K562 (cell line): Measurements from ENCODE around the gene AGAP3. TPM values are rescaled to one million over a fixed set of nuclear protein-coding genes. Genes with fewer than 3 reads are reported as not detected.

Experiments used
- EP400 ChIP-seq: fragments of 450-650 bp; IDR thresholded peaks from 2 replicates; pipeline ENCODE4 v1.6.1; 2017; ENCODE audit warnings: antibody characterized with exemption, mild to moderate bottlenecking, moderate library complexity
- HDAC1 ChIP-seq, 2 experiments: fragments of 450-650 bp; IDR thresholded peaks; 2 replicates each; pipeline ENCODE4 v1.6.1; 2016 to 2017; ENCODE audit warnings: inconsistent platforms in 1 of 2, mild to moderate bottlenecking in 1 of 2, moderate library complexity in 1 of 2
- HMG20A ChIP-seq: fragments of 450-650 bp; formaldehyde crosslinking; conservative IDR thresholded peaks from 2 replicates; pipeline ENCODE4 v1.4.0; 2020; ENCODE audit warnings: mild to moderate bottlenecking, mixed read lengths
- IFI16 ChIP-seq: fragments of 250-450 bp; sonication (Bioruptor Pico); IDR thresholded peaks from 2 replicates; pipeline ENCODE4 v2.1.2; 2022; ENCODE audit warnings: mild to moderate bottlenecking, inconsistent platforms
- MXI1 ChIP-seq: IDR thresholded peaks from 2 replicates; pipeline ENCODE4 v1.6.1; 2011; ENCODE audit warnings: low read depth, mild to moderate bottlenecking, improper control_type of control experiment, low read length
- PTTG1 ChIP-seq: fragments of 450-650 bp; IDR thresholded peaks from 2 replicates; pipeline ENCODE4 v1.6.1; 2016; ENCODE audit warnings: low read depth, mild to moderate bottlenecking, missing genetic modification characterization, missing compliant biosample characterization
- RAD21 ChIP-seq, 2 experiments: fragments of 250-450 bp in 1 of 2; fragments of 450-650 bp in 1 of 2; sonication (Bioruptor Pico) in 1 of 2; formaldehyde crosslinking in 1 of 2; IDR thresholded peaks in 1 of 2; conservative IDR thresholded peaks in 1 of 2; 2 replicates each; pipeline versions ENCODE4 v1.4.0 to v1.8.0; 2020 to 2022; ENCODE audit warnings: mild to moderate bottlenecking in 2 of 2, moderate library complexity in 1 of 2
- RBFOX2 ChIP-seq: fragments of 200-400 bp; formaldehyde crosslinking; IDR thresholded peaks from 2 replicates; pipeline ENCODE4 v1.6.1; 2017; ENCODE audit warnings: low read depth, mild to moderate bottlenecking, low read length, moderate library complexity
- ZBTB11 ChIP-seq, 3 experiments: fragments of 200-800 bp in 1 of 3; fragments of 250-450 bp in 1 of 3; fragments of 450-650 bp in 1 of 3; sonication (Bioruptor Pico) in 1 of 3; sonication (Bioruptor generic) in 1 of 3; formaldehyde crosslinking in 1 of 3; IDR thresholded peaks; 2 replicates each; pipeline versions ENCODE4 v1.6.1 to v1.8.0; 2016 to 2022; ENCODE audit warnings: mild to moderate bottlenecking in 2 of 3, missing genetic modification characterization in 2 of 3, missing compliant biosample characterization in 1 of 3, moderate library complexity in 1 of 3
- ZNF444 ChIP-seq: fragments of 250-450 bp; sonication (Bioruptor Pico); IDR thresholded peaks from 2 replicates; pipeline ENCODE4 v1.4.0; 2020; ENCODE audit warnings: mild to moderate bottlenecking, moderate library complexity
- polyA plus RNA-seq, 8 experiments: library from polyadenylated mRNA; depleted of rRNA in 4 of 8; stranded (reverse) in 5 of 8; unstranded in 3 of 8; fragments of >200 nt; fragmentation: Nextera tagmentation in 2 of 8; fragmentation: Illumina TruSeq in 1 of 8; extraction: Ambion mirVana in 2 of 8; extraction: Trizol in 1 of 8; gene quantifications; 2 replicates each; pipeline versions ENCODE4 v1.2.1 to v1.2.3, GENCODE V29; 2011 to 2014; ENCODE audit warnings: inconsistent platforms in 1 of 8, missing spikeins in 1 of 8
- total RNA-seq, 7 experiments: library from RNA; depleted of rRNA in 6 of 7; stranded (reverse); fragments of >200 nt in 6 of 7; fragmentation: Illumina TruSeq in 2 of 7; extraction: Trizol in 2 of 7; gene quantifications; 2 replicates each; pipeline versions ENCODE4 v1.2.1 to v1.2.3, GENCODE V29; 2011 to 2021; ENCODE audit warnings: low replicate concordance in 1 of 7
- TF ChIP-seq, protein P1 (sequence below), 3 experiments: fragments of 200-800 bp in 1 of 3; sonication (Bioruptor generic) in 1 of 3; sonication (generic) in 1 of 3; formaldehyde crosslinking in 1 of 3; IDR thresholded peaks; 2 replicates each; pipeline versions ENCODE4 v1.6.1 to v1.8.0; 2016 to 2022; ENCODE audit warnings: mild to moderate bottlenecking in 2 of 3, missing compliant biosample characterization in 2 of 3, missing genetic modification characterization in 2 of 3, missing genetic modification reagents in 1 of 3
- TF ChIP-seq, protein P2 (sequence below): sonication (generic); formaldehyde crosslinking; IDR thresholded peaks from 2 replicates; pipeline ENCODE4 v1.8.0; 2023; ENCODE audit warnings: mild to moderate bottlenecking, missing genetic modification reagents

The AGAP3 gene
- total and polyA plus RNA-seq, 9 of the 15 experiments (the other 6 are each of a cell fraction or from before 2014, with no cell fraction given) = 3.4 to 208 (median 62.2) TPM

DNA sequence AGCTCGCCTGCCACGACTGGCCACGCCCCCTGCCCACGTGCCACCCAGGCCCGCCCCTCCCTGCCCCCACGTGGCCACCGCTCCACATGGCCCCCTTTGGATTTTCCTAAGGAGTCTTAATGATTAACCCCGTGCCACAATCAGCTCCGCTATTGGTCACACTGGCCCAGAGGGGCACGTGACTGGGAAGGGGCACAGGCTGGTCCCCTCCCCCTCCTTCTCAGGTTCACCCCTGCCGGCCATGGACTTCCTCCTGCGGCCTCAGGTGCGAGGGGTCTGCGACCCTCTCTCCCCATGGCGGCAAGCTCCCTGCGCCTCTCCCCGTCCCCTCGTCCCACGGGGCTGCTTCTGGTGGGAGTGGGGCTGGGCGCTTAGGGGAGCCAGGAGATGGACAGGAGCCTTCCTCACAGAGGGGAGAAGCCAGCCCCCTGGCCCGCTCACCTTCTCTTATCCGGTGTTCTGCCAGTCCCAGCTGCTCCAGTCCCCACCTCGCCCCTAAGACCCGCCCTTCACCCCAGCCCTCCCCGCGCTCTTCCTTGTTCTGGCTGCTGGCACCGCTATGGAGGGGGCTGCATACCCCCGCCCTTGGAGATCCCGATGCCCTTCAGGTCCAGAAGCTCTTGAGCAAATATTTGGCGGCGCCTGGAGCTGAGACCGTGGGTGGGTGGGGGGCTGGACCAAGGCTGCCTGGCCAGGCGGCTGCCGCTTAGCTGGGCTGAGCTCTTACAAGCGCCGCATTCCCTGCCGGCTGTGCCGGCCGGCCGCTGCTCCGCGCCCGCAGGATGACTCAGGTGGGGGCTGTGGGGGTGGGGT, 23.7 kb upstream of the AGAP3 start (continued):
- TF ChIP-seq ZBTB11 (CRISPR knock-in tag; IDR thresholded peaks at IDR 0.05) = peak in 1 of 3 experiments; percentile 17; a peak in 1 of 6 replicates
- TF ChIP-seq IFI16 = no peak
- TF ChIP-seq, protein P1, sequence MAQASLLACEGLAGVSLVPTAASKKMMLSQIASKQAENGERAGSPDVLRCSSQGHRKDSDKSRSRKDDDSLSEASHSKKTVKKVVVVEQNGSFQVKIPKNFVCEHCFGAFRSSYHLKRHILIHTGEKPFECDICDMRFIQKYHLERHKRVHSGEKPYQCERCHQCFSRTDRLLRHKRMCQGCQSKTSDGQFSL (CRISPR knock-in tag; IDR thresholded peaks at IDR 0.05) = peak; percentile 14; the same call in 1 of the 2 replicates
- TF ChIP-seq, protein P1 (tag; IDR thresholded peaks at IDR 0.05) = no peak
- peak; percentile 85 to 99; a peak in 2 of 4 replicates for TF ChIP-seq HDAC1 (IDR thresholded peaks at IDR 0.05)
- TF ChIP-seq PTTG1 (tag) = no peak
- no peak for TF ChIP-seq HMG20A (CRISPR knock-in tag)
- TF ChIP-seq, protein P2, sequence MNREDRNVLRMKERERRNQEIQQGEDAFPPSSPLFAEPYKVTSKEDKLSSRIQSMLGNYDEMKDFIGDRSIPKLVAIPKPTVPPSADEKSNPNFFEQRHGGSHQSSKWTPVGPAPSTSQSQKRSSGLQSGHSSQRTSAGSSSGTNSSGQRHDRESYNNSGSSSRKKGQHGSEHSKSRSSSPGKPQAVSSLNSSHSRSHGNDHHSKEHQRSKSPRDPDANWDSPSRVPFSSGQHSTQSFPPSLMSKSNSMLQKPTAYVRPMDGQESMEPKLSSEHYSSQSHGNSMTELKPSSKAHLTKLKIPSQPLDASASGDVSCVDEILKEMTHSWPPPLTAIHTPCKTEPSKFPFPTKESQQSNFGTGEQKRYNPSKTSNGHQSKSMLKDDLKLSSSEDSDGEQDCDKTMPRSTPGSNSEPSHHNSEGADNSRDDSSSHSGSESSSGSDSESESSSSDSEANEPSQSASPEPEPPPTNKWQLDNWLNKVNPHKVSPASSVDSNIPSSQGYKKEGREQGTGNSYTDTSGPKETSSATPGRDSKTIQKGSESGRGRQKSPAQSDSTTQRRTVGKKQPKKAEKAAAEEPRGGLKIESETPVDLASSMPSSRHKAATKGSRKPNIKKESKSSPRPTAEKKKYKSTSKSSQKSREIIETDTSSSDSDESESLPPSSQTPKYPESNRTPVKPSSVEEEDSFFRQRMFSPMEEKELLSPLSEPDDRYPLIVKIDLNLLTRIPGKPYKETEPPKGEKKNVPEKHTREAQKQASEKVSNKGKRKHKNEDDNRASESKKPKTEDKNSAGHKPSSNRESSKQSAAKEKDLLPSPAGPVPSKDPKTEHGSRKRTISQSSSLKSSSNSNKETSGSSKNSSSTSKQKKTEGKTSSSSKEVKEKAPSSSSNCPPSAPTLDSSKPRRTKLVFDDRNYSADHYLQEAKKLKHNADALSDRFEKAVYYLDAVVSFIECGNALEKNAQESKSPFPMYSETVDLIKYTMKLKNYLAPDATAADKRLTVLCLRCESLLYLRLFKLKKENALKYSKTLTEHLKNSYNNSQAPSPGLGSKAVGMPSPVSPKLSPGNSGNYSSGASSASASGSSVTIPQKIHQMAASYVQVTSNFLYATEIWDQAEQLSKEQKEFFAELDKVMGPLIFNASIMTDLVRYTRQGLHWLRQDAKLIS (CRISPR knock-in tag) = no peak; the same call in 1 of the 2 replicates
- TF ChIP-seq RAD21 (CRISPR knock-in tag; conservative IDR thresholded peaks at IDR 0.05 in 1 of 2, IDR thresholded peaks at IDR 0.05 in 1 of 2) = no peak
- TF ChIP-seq ZNF444 (CRISPR knock-in tag) = no peak
- no peak for TF ChIP-seq EP400
- peak; percentile 71 for TF ChIP-seq RBFOX2
- TF ChIP-seq MXI1 = peak; percentile 99
